H1 (cell line): ENCODE measurements around the gene SLCO1C1. TPM values are rescaled to one million over a fixed set of nuclear protein-coding genes. Genes with fewer than 3 reads are reported as not detected.

ENCODE experiments used
- CTCF ChIA-PET: fragments of 300-600 bp; sonication (Branson Sonifier 250); formaldehyde crosslinking; loops from one replicate; lab custom pipeline; 2021; ENCODE audit not compliant: partially characterized antibody; lab: Charles Lee
- POLR2A ChIA-PET: fragments of 300-600 bp; sonication (Branson Sonifier 250); formaldehyde crosslinking; loops from one replicate; lab custom pipeline; 2021; ENCODE audit warnings: inconsistent platforms; ENCODE audit not compliant: partially characterized antibody; lab: Charles Lee
- DNase-seq, 2 experiments: peaks; one replicate each; pipeline versions ENCODE4 v3.0.0 to v3.0.0-alpha.2; 2010 to 2022; ENCODE audit warnings: low spot score in 2 of 2, low read depth in 1 of 2, mixed read lengths in 1 of 2
- FAIRE-seq: peaks from 2 replicates; lab custom pipeline; 2011; peaks lifted over from hg19 to GRCh38; lab: Jason Lieb, UNC
- H2AFZ ChIP-seq: 2 replicates; pipeline ENCODE4 v1.8.1; 2012; ENCODE audit warnings: low read length, inconsistent platforms
- H2AK5ac ChIP-seq: 2 replicates; pipeline ENCODE4 v1.6.1; 2013; ENCODE audit warnings: low read depth, low read length
- H2BK120ac ChIP-seq: replicated peaks from 2 replicates; pipeline ENCODE3; 2013; ENCODE audit warnings: low read depth, low read length, inconsistent platforms
- H2BK12ac ChIP-seq: 2 replicates; pipeline ENCODE4 v1.6.1; 2013; ENCODE audit warnings: low read depth, low read length
- H2BK15ac ChIP-seq: 2 replicates; pipeline ENCODE4 v1.6.1; 2013; ENCODE audit warnings: low read length
- H2BK20ac ChIP-seq: 2 replicates; pipeline ENCODE4 v1.6.1; 2013; ENCODE audit warnings: low read length
- H2BK5ac ChIP-seq: 2 replicates; pipeline ENCODE4 v1.6.1; 2013; ENCODE audit warnings: low read depth, low read length
- H3K14ac ChIP-seq: 2 replicates; pipeline ENCODE4 v1.6.1; 2013; ENCODE audit warnings: inconsistent platforms; ENCODE audit not compliant: insufficient read length
- H3K18ac ChIP-seq: 2 replicates; pipeline ENCODE4 v1.6.1; 2013; ENCODE audit warnings: low read length; ENCODE audit errors: extremely low read depth
- H3K23ac ChIP-seq: 2 replicates; pipeline ENCODE4 v1.6.1; 2013; ENCODE audit warnings: inconsistent platforms; ENCODE audit not compliant: insufficient read length
- H3K23me2 ChIP-seq: 2 replicates; pipeline ENCODE4 v1.6.1; 2013; ENCODE audit warnings: low read depth, low read length
- H3K27ac ChIP-seq: 2 replicates; pipeline ENCODE4 v1.6.1; 2011; ENCODE audit warnings: low read depth, low read length, inconsistent platforms
- H3K27me3 ChIP-seq, 4 experiments: replicated peaks in 1 of 4; 1 replicate in 1 of 4; 2 replicates in 3 of 4; pipeline versions ENCODE4 v1.6.1 to v1.8.1; 2011 to 2013; ENCODE audit warnings: low read length in 3 of 4, mild to moderate bottlenecking in 3 of 4, inconsistent platforms in 2 of 4, mixed read lengths in 2 of 4, moderate library complexity in 1 of 4; ENCODE audit not compliant: control insufficient read depth in 3 of 4, insufficient read depth in 3 of 4; ENCODE audit errors: extremely low read depth in 1 of 4
- H3K36me3 ChIP-seq, 4 experiments: 2 replicates each; pipeline versions ENCODE4 v1.6.1 to v1.8.1; 2011 to 2013; ENCODE audit warnings: mild to moderate bottlenecking in 4 of 4, low read length in 3 of 4, moderate library complexity in 2 of 4, control low read depth in 1 of 4, inconsistent platforms in 1 of 4; ENCODE audit not compliant: insufficient read depth in 4 of 4, control insufficient read depth in 2 of 4
- H3K4ac ChIP-seq: replicated peaks from 2 replicates; pipeline ENCODE3; 2013; ENCODE audit warnings: low read length, low read depth, mixed read lengths, inconsistent platforms; ENCODE audit not compliant: insufficient read length
- H3K4me1 ChIP-seq, 4 experiments: replicated peaks in 1 of 4; 1 replicate in 1 of 4; 2 replicates in 3 of 4; pipeline versions ENCODE4 v1.6.1 to v1.8.1; 2011 to 2013; ENCODE audit warnings: low read length in 3 of 4, inconsistent platforms in 2 of 4, mixed read lengths in 1 of 4; ENCODE audit not compliant: insufficient read depth in 4 of 4, control insufficient read depth in 3 of 4
- H3K4me2 ChIP-seq, 2 experiments: 2 replicates each; pipeline versions ENCODE4 v1.6.1 to v1.8.1; 2011 to 2013; ENCODE audit warnings: low read depth in 2 of 2, low read length in 2 of 2, control low read depth in 1 of 2, inconsistent platforms in 1 of 2, mild to moderate bottlenecking in 1 of 2; ENCODE audit not compliant: insufficient read depth in 1 of 2
- H3K4me3 ChIP-seq, 4 experiments: fragments of 200-600, 300-600 bp in 1 of 4; sonication (generic), shearing (Covaris generic), sonication (Bioruptor Twin) in 1 of 4; 2 replicates each; pipeline versions ENCODE4 v1.5.1 to v1.8.1; 2011 to 2016; ENCODE audit warnings: low read length in 4 of 4, low read depth in 3 of 4, control low read depth in 2 of 4, inconsistent platforms in 2 of 4, mild to moderate bottlenecking in 2 of 4, mixed read lengths in 1 of 4, moderate library complexity in 1 of 4; ENCODE audit not compliant: insufficient read depth in 2 of 4; ENCODE audit errors: extremely low read depth in 1 of 4
- H3K56ac ChIP-seq: replicated peaks from 2 replicates; pipeline ENCODE3; 2013; ENCODE audit warnings: low read depth, mild to moderate bottlenecking, mixed read lengths, low read length, inconsistent platforms; ENCODE audit not compliant: insufficient read length
- H3K79me1 ChIP-seq: 2 replicates; pipeline ENCODE4 v1.6.1; 2013; ENCODE audit warnings: low read depth, low read length, control low read depth
- H3K79me2 ChIP-seq, 2 experiments: 2 replicates each; pipeline versions ENCODE4 v1.6.1 to v1.8.1; 2012 to 2013; ENCODE audit warnings: low read length in 2 of 2, mild to moderate bottlenecking in 2 of 2, inconsistent platforms in 1 of 2; ENCODE audit not compliant: insufficient read depth in 2 of 2, control insufficient read depth in 1 of 2
- H3K9ac ChIP-seq, 4 experiments: replicated peaks in 1 of 4; 1 replicate in 1 of 4; 2 replicates in 3 of 4; pipeline versions ENCODE4 v1.6.1 to v1.8.1; 2011 to 2013; ENCODE audit warnings: low read depth in 3 of 4, low read length in 3 of 4, control low read depth in 2 of 4, mild to moderate bottlenecking in 2 of 4, moderate library complexity in 2 of 4, inconsistent platforms in 1 of 4; ENCODE audit errors: extremely low read depth in 1 of 4
- H3K9me3 ChIP-seq, 2 experiments: 2 replicates each; pipeline versions ENCODE4 v1.6.1 to v1.8.1; 2012 to 2013; ENCODE audit warnings: mild to moderate bottlenecking in 2 of 2, moderate library complexity in 2 of 2, control low read depth in 1 of 2, inconsistent platforms in 1 of 2, low read depth in 1 of 2, low read length in 1 of 2, mixed read lengths in 1 of 2; ENCODE audit not compliant: insufficient read depth in 2 of 2
- H4K20me1 ChIP-seq, 2 experiments: replicated peaks in 1 of 2; 2 replicates each; pipeline versions ENCODE3 to v1.8.1; 2011 to 2013; ENCODE audit warnings: inconsistent platforms in 2 of 2, low read length in 2 of 2, mild to moderate bottlenecking in 1 of 2; ENCODE audit not compliant: insufficient read depth in 2 of 2, control insufficient read depth in 1 of 2
- H4K5ac ChIP-seq: 2 replicates; pipeline ENCODE4 v1.6.1; 2013; ENCODE audit warnings: low read length, low read depth, mixed read lengths, inconsistent platforms; ENCODE audit not compliant: insufficient read length
- H4K8ac ChIP-seq: 2 replicates; pipeline ENCODE4 v1.8.0; 2013; ENCODE audit warnings: mild to moderate bottlenecking, moderate library complexity, low read length, inconsistent platforms; ENCODE audit not compliant: insufficient read depth; ENCODE audit errors: extremely low read depth
- H4K91ac ChIP-seq: replicated peaks from 2 replicates; pipeline ENCODE3; 2013; ENCODE audit warnings: low read length, mixed read lengths, inconsistent platforms; ENCODE audit not compliant: insufficient read length
- BCL11A ChIP-seq, 2 experiments: IDR thresholded peaks; one replicate each; pipeline ENCODE4 v1.6.1; 2011; ENCODE audit warnings: low read depth in 2 of 2, low read length in 2 of 2, mild to moderate bottlenecking in 2 of 2
- CHD1 ChIP-seq: IDR thresholded peaks from 2 replicates; pipeline ENCODE4 v1.6.1; 2012; ENCODE audit warnings: low read depth, low read length, improper control_type of control experiment
- CHD2 ChIP-seq: IDR thresholded peaks from 2 replicates; pipeline ENCODE4 v1.6.1; 2012; ENCODE audit warnings: low read length, improper control_type of control experiment
- CTCF ChIP-seq, 3 experiments: IDR thresholded peaks; 1 replicate in 2 of 3; 2 replicates in 1 of 3; pipeline versions ENCODE4 v1.5.1 to v1.6.1; 2011; ENCODE audit warnings: low read length in 3 of 3, mild to moderate bottlenecking in 3 of 3, inconsistent platforms in 2 of 3, low read depth in 1 of 3, moderate library complexity in 1 of 3; ENCODE audit not compliant: insufficient read depth in 1 of 3; ENCODE audit errors: control extremely low read depth in 1 of 3
- E2F6 ChIP-seq: IDR thresholded peaks from 2 replicates; pipeline ENCODE4 v1.6.1; 2012; ENCODE audit warnings: inconsistent platforms
- HDAC2 ChIP-seq, 2 experiments: fragments of 300-600 bp in 1 of 2; sonication (generic) in 1 of 2; IDR thresholded peaks; 2 replicates each; pipeline ENCODE4 v1.6.1; 2011 to 2012; ENCODE audit warnings: low read depth in 2 of 2, low read length in 2 of 2, mild to moderate bottlenecking in 2 of 2, moderate library complexity in 2 of 2, borderline replicate concordance in 1 of 2, inconsistent platforms in 1 of 2
- KDM4A ChIP-seq: IDR thresholded peaks from one replicate; pipeline ENCODE4 v1.7.1; 2012; ENCODE audit warnings: low read depth, mild to moderate bottlenecking, moderate library complexity, low read length, inconsistent platforms; ENCODE audit not compliant: severe bottlenecking
- NANOG ChIP-seq: IDR thresholded peaks from 2 replicates; pipeline ENCODE4 v1.6.1; 2011; ENCODE audit warnings: low read length, low read depth, mild to moderate bottlenecking, inconsistent platforms; ENCODE audit not compliant: insufficient read depth, poor library complexity, severe bottlenecking
- RFX5 ChIP-seq: IDR thresholded peaks from 2 replicates; pipeline ENCODE4 v1.6.1; 2011; ENCODE audit warnings: low read depth, low read length, improper control_type of control experiment, borderline replicate concordance
- SRF ChIP-seq: IDR thresholded peaks from 2 replicates; pipeline ENCODE4 v1.6.1; 2011; ENCODE audit warnings: mild to moderate bottlenecking, low read depth, low read length, moderate library complexity
- TCF12 ChIP-seq: IDR thresholded peaks from 2 replicates; pipeline ENCODE4 v1.6.1; 2011; ENCODE audit warnings: low read depth, mild to moderate bottlenecking, low read length
- WGBS, 2 experiments: shearing (Covaris generic) in 1 of 2; methylation state at CpG; one replicate each; pipeline versions ENCODE4 v1.1.6 to v1.1.7; 2013 to 2015; ENCODE audit warnings: low lambda C conversion rate in 2 of 2, mixed read lengths in 2 of 2, inconsistent platforms in 1 of 2, low coverage in 1 of 2, missing lambda C conversion rate in 1 of 2; ENCODE audit not compliant: insufficient replicate concordance in 2 of 2, insufficient coverage in 1 of 2, insufficient read length in 1 of 2; ENCODE audit errors: extremely low coverage in 1 of 2, missing lambda C conversion rate in 1 of 2; 5-methylcytosine and 5-hydroxymethylcytosine counted together
- polyA plus RNA-seq, 7 experiments: library from polyadenylated mRNA; depleted of rRNA in 3 of 7; stranded (reverse) in 5 of 7; unstranded in 2 of 7; fragments of >200 nt in 5 of 7; fragments of 200-250 nt in 2 of 7; gene quantifications; 1 replicate in 5 of 7; 2 replicates in 1 of 7; 4 replicates in 1 of 7; pipeline versions ENCODE4 v1.2.1 to v1.2.3, GENCODE V29; 2011 to 2013; ENCODE audit warnings: missing spikeins in 2 of 7, mixed read lengths in 2 of 7
- total RNA-seq: library from RNA; stranded (reverse); fragmentation: NEBNext Ultra II Directional; extraction: Animal tissue kit (Norgen Biotek cat#: 25700); gene quantifications from 2 replicates; pipeline ENCODE4 v1.2.1, GENCODE V29; 2021

SLCO1C1 gene
- total and polyA plus RNA-seq, 2 of the 8 experiments (the other 6 are each of a cell fraction or from before 2014, with no cell fraction given) = 0.18 to 0.74 TPM

- Histone ChIP-seq H4K20me1 (no peaks in the 10 kb centered on the region), H2BK5ac (no peak overlapping the region), H3K4me2 (no peak overlapping the region), H4K5ac (no peak overlapping the region), H4K91ac (no peak overlapping the region), H2BK120ac (no peak overlapping the region), H2BK15ac (no peak overlapping the region), H3K9me3 (peaks cover 0 to 3% of the 10 kb centered on the region in 2 experiments; a peak in 1 of 4 replicates), H3K79me1 (no peaks in the 10 kb centered on the region), H3K23me2 (no peaks in the 10 kb centered on the region), H3K18ac (no peak overlapping the region), H3K27ac (no peak overlapping the region), H3K79me2 (no peaks in the 10 kb centered on the region), H3K14ac (no peak overlapping the region), H4K8ac (no peak overlapping the region), H2BK12ac (no peak overlapping the region), H2AK5ac (no peak overlapping the region), H3K23ac (no peak overlapping the region), H2AFZ (no peak overlapping the region), H3K9ac (no peak overlapping the region), H3K4me1 (no peaks in the 10 kb centered on the region), H3K4me3 (no peak overlapping the region), H3K56ac (no peak overlapping the region), H3K36me3 (no peaks in the 10 kb centered on the region), H3K27me3 (no peaks in the 10 kb centered on the region), H3K4ac (no peak overlapping the region), H2BK20ac (no peak overlapping the region)
- WGBS, 2 experiments = 100% methylated on average over 2 of the region's 2 CpGs; no CpG with 5 or more reads in 1 of the 2 experiments
- POLR2A ChIA-PET = no interaction called here
- FAIRE-seq = no peak
- no peak for DNase-seq
- CTCF ChIA-PET = no interaction called here
- TF ChIP-seq SRF (no peak), E2F6 (no peak), HDAC2 (IDR thresholded peaks at IDR 0.05; ENCODE audit: borderline replicate concordance in 1 of 2, low read depth in 2 of 2, low read length in 2 of 2) (no peak), KDM4A (no peak), NANOG (no peak), CTCF (IDR thresholded peaks at IDR 0.05; ENCODE audit: control extremely low read depth in 1 of 3, insufficient read depth in 1 of 3, low read depth in 1 of 3, low read length in 3 of 3) (no peak), RFX5 (no peak), CHD2 (no peak), CHD1 (no peak), TCF12 (no peak), BCL11A (IDR thresholded peaks at IDR 0.05; ENCODE audit: low read depth in 2 of 2, low read length in 2 of 2) (no peak)
These were observed 83.8 kb downstream of the SLCO1C1 start for GRCh38 chr12:20778969-20779368.
